Right lobe of liver (tissue), 6 donors: ENCODE measurements around the gene TREML1. TPM values are rescaled to one million over a fixed set of nuclear protein-coding genes. Genes with fewer than 3 reads are reported as not detected.
"Not testable (repeated sequence)": the region's sequence is repeated elsewhere in the genome, so short reads cannot be mapped to it uniquely, and the experiment has no call there.

ENCODE experiments used
- ATAC-seq, 4 donors: fragments of 200-7000 bp; cut with Tn5 transposase; one replicate each; pipeline ENCODE4 v1.9.1; 2020; ENCODE audit warnings: mild to moderate bottlenecking in 4 of 4, moderate library complexity in 4 of 4
- DNase-seq, 3 donors: peaks; one replicate each; pipeline ENCODE4 v3.0.0-alpha.2; 2020
- H3K27ac ChIP-seq, 3 donors: fragments of 200-600 bp; one replicate each; pipeline ENCODE4 v1.8.0; 2022
- H3K27me3 ChIP-seq, 2 donors: fragments of 200-600 bp; one replicate each; pipeline ENCODE4 v1.8.0; 2022
- H3K36me3 ChIP-seq, 4 donors: fragments of 200-600 bp; sonication (generic) in 1 of 4; one replicate each; pipeline versions ENCODE4 v1.5.1 to v1.8.0; 2017 to 2022; ENCODE audit warnings: control low read depth in 1 of 4
- H3K4me1 ChIP-seq, 4 donors: fragments of 200-600 bp; sonication (generic) in 1 of 4; one replicate each; pipeline versions ENCODE4 v1.5.1 to v1.8.0; 2017 to 2022; ENCODE audit warnings: control low read depth in 1 of 4
- H3K4me3 ChIP-seq, 3 donors: fragments of 200-600 bp; one replicate each; pipeline ENCODE4 v1.8.0; 2022
- H3K9me3 ChIP-seq, 4 donors: fragments of 200-600 bp; sonication (generic) in 1 of 4; one replicate each; pipeline versions ENCODE4 v1.5.1 to v1.8.0; 2017 to 2022; ENCODE audit warnings: control low read depth in 1 of 4
- POLR2A ChIP-seq: fragments of 450-650 bp; IDR thresholded peaks from one replicate; pipeline ENCODE4 v1.6.1; 2017; ENCODE audit warnings: antibody characterized with exemption, mild to moderate bottlenecking
- WGBS: methylation state at CpG from one replicate; pipeline ENCODE4 v1.1.6; 2018; ENCODE audit warnings: low coverage, low lambda C conversion rate; ENCODE audit not compliant: insufficient coverage; ENCODE audit errors: missing lambda C conversion rate; 5-methylcytosine and 5-hydroxymethylcytosine counted together
- intact Hi-C, 2 donors: fragments of 100-400 bp; cut with DNase I; formaldehyde crosslinking; loops; one replicate each; pipeline versions ENCODE4 v1.11.2 to v1.14.1; 2022
- total RNA-seq, 6 experiments: library from RNA; depleted of rRNA in 2 of 6; stranded (reverse); fragments of >200 nt in 2 of 6; fragmentation: NEBNext Ultra II Directional in 3 of 6; extraction: Animal tissue kit (Norgen Biotek cat#: 25700) in 3 of 6; gene quantifications; one replicate each; pipeline versions ENCODE4 v1.1.0 to v1.2.4, GENCODE V29; 2016 to 2023
- TF ChIP-seq, protein P1 (sequence below), 4 donors: fragments of 200-600 bp in 3 of 4; fragments of 450-650 bp in 1 of 4; IDR thresholded peaks; one replicate each; pipeline versions ENCODE4 v1.5.1 to v1.8.0; 2016 to 2022; ENCODE audit warnings: antibody characterized with exemption in 4 of 4, mild to moderate bottlenecking in 2 of 4
- donor health status: DM: no; HTN: yes; CAD: no.
- donor health status: DM: no; HTN: no; CAD: no.
- donor health status: DM: no; HTN: no; CAD: no.
- donor health status: DM: no; HTN: yes; CAD: no.
- donor health status: DM: no; HTN: yes; CAD: no.

TREML1 gene
- total RNA-seq, 6 experiments from 2014 or later: 0.43 to 0.62 (median 0.46) TPM; not detected in 3

DNA sequence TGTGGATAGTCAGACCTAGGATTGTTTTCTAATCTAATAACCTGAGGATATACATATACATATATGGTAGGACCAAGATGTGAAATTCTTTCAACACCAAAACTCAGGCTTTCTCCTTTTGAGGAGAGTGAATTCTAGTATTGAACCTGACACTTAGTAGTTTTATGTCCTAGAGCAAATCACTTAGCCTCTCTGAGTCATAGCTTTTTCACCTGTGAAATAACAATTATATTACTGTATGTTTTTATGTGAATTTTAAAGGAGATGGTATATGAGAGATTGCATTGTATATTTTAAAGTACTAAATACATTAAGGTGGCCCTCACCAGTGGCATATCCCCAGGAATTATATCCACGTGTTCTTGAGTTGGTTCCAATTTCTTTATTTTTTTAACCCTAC lies 34.6 kb downstream of the TREML1 start:
- Histone ChIP-seq H3K9me3 (no peaks in the 10 kb centered on the region), H3K27me3 (no peaks in the 10 kb centered on the region), H3K4me1 (peaks cover 0 to 2% (median 0%) of the 10 kb centered on the region in 4 donors), H3K27ac (no peak overlapping the region), H3K4me3 (no peak overlapping the region), H3K36me3 (peaks cover 0 to 7% (median 0%) of the 10 kb centered on the region in 4 donors)
- WGBS: 55% methylated on average over 1 of the region's 1 CpG
- TF ChIP-seq POLR2A: no peak
- TF ChIP-seq, protein P1, sequence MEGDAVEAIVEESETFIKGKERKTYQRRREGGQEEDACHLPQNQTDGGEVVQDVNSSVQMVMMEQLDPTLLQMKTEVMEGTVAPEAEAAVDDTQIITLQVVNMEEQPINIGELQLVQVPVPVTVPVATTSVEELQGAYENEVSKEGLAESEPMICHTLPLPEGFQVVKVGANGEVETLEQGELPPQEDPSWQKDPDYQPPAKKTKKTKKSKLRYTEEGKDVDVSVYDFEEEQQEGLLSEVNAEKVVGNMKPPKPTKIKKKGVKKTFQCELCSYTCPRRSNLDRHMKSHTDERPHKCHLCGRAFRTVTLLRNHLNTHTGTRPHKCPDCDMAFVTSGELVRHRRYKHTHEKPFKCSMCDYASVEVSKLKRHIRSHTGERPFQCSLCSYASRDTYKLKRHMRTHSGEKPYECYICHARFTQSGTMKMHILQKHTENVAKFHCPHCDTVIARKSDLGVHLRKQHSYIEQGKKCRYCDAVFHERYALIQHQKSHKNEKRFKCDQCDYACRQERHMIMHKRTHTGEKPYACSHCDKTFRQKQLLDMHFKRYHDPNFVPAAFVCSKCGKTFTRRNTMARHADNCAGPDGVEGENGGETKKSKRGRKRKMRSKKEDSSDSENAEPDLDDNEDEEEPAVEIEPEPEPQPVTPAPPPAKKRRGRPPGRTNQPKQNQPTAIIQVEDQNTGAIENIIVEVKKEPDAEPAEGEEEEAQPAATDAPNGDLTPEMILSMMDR (IDR thresholded peaks at IDR 0.05): no peak
- DNase-seq: no peak
- no peak for ATAC-seq
- intact Hi-C loops: no loop called here

DNA sequence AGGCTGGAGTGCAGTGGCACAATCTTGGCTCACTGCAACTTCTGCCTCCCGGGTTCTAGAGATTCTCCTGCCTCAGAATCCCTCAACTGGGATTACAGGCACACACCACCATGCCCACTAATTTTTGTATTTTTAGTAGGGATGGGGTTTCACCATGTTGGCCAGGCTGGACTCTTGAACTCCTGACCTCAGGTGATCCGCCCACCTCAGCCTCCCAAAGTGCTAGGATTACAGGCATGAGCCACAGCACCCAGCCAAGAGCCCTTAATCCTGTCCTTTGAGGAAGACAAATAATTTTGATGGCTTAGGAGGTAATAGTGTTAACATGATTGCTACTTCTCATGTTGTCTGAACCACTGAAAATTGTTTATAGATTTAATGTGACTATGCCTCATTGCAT lies 39.1 kb downstream of the TREML1 start:
- H3K27me3 ChIP-seq, H3K4me3 ChIP-seq, DNase-seq, H3K9me3 ChIP-seq, H3K4me1 ChIP-seq, intact Hi-C loops, H3K27ac ChIP-seq, H3K36me3 ChIP-seq, ATAC-seq: not testable (repeated sequence)
- WGBS: 33% methylated on average over 1 of the region's 2 CpGs

DNA sequence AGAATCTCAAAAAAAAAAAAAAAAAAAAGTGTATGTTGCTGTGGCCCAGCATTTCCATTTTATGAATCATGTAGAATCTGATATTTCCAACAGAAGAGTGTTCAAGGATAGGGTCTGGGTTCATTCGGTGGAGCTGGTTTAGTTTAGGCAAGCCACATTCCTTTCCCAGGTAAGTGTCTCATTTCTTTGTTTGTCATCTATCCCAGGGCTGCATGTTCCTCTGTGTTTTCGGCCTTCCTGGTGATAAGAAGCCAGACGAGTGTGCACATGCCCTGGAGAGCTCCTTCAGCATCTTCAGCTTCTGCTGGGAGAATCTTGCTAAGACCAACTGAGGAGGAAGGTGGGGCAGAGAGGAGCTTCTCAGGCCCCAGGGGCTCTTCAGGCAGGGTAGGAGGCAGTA lies 43.1 kb downstream of the TREML1 start:
- no peaks in the 10 kb centered on the region for H3K9me3 ChIP-seq
- ATAC-seq (no peak), DNase-seq (no peak)
- 94% methylated on average over 3 of the region's 3 CpGs for WGBS
- intact Hi-C loops: no loop called here
- H3K4me1 ChIP-seq: peaks cover 0 to 2% (median 0%) of the 10 kb centered on the region in 4 donors
- no peaks in the 10 kb centered on the region for H3K36me3 ChIP-seq
- H3K4me3 ChIP-seq: no peak overlapping the region
- H3K27me3 ChIP-seq: no peaks in the 10 kb centered on the region
- TF ChIP-seq, protein P1 (IDR thresholded peaks at IDR 0.05): no peak
- TF ChIP-seq POLR2A: no peak
- no peak overlapping the region for H3K27ac ChIP-seq

- H3K4me3 ChIP-seq: no peak overlapping the region
- ATAC-seq (no peak), DNase-seq (no peak)
- WGBS: 70% methylated on average over 3 of the region's 3 CpGs
- no peaks in the 10 kb centered on the region for H3K27me3 ChIP-seq
- H3K9me3 ChIP-seq: no peaks in the 10 kb centered on the region
- peaks cover 0 to 16% (median 6%) of the 10 kb centered on the region in 4 donors for H3K36me3 ChIP-seq
- intact Hi-C loops: no loop called here
- no peaks in the 10 kb centered on the region for H3K4me1 ChIP-seq
- TF ChIP-seq, protein P1 (IDR thresholded peaks at IDR 0.05): no peak
- no peak for TF ChIP-seq POLR2A
- H3K27ac ChIP-seq: no peak overlapping the region
Measured at GRCh38 chr6:41103847-41104246, 50.3 kb downstream of the TREML1 start.

DNA sequence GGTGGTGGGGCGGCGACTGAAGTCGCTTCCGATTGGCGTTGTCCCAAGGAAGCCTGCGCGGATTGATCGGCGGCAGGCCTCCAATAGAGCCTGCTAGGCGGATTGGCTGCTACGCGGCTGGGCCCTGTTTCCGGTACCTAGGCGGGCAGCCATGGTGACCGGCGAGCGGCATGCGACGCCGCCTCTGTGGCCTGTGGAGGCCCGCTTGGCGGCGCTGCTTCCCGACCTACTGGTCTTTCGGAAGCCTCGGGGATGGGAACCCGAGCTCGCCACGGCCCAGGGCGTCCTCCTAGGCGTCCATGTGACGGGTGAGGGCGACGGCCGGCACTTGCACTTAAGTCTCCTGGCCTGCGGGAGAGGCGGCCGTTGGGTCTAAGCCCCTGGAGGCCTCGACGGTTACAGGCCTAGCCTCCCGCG lies 53.3 kb downstream of the TREML1 start:
- Histone ChIP-seq H3K9me3 (no peaks in the 10 kb centered on the region), H3K36me3 (peaks cover 0 to 46% (median 25%) of the 10 kb centered on the region in 4 donors), H3K4me3 (no peak overlapping the region), H3K27me3 (no peaks in the 10 kb centered on the region), H3K27ac (no peak overlapping the region), H3K4me1 (no peaks in the 10 kb centered on the region)
- 70% methylated on average over 2 of the region's 42 CpGs for WGBS
- DNase-seq: peak in 1 of 3 donors; percentile 41
- ATAC-seq: peak in 2 of 4 donors; percentile 23 to 39
- TF ChIP-seq POLR2A: no peak
- TF ChIP-seq, protein P1 (IDR thresholded peaks at IDR 0.05): no peak
- intact Hi-C loops: no loop called here

Other genes starting within 250 kb of the TREML1 start
- 10 to 100 TPM in 4 of 6 experiments, 1 to 10 TPM in 2; 5.0 to 35.7 (median 13.5) TPM for gene UNC5CL, start 115.1 kb downstream of the TREML1 start, total RNA-seq
- gene TSPO2, start 111.9 kb downstream of the TREML1 start, total RNA-seq: under 1 TPM; 0.22 to 0.86 (median 0.52) TPM
- not detected for gene APOBEC2, start 101.1 kb downstream of the TREML1 start, total RNA-seq
- 10 to 100 TPM; 14.8 to 26.2 (median 21.7) TPM for gene OARD1, start 82.0 kb downstream of the TREML1 start, total RNA-seq
- 10 to 100 TPM in 1 of 6 experiments, 1 to 10 TPM in 5; 6.4 to 11.7 (median 7.7) TPM for gene NFYA, start 81.4 kb downstream of the TREML1 start, total RNA-seq
- gene TREM2, start 8.8 kb upstream of the TREML1 start, total RNA-seq: 1 to 10 TPM in 3 of 6 experiments, under 1 TPM in 3; 0.20 to 4.6 (median 2.3) TPM
- under 1 TPM in 4 of 6 experiments, not detected in 2; 0.06 to 0.20 (median 0.12) TPM for gene TREML2, start 46.8 kb upstream of the TREML1 start, total RNA-seq
- gene TREML4, start 74.0 kb upstream of the TREML1 start, total RNA-seq: under 1 TPM in 2 of 6 experiments, not detected in 4; 0.10 to 0.12 TPM
- 1 to 10 TPM in 1 of 6 experiments, under 1 TPM in 4, not detected in 1; 0.51 to 3.3 (median 0.88) TPM for gene TREM1, start 132.3 kb upstream of the TREML1 start, total RNA-seq
- gene NCR2, start 181.3 kb upstream of the TREML1 start, total RNA-seq: not detected